ENCODE measurements around the gene CACNA1B.

The CACNA1B gene

DNA sequence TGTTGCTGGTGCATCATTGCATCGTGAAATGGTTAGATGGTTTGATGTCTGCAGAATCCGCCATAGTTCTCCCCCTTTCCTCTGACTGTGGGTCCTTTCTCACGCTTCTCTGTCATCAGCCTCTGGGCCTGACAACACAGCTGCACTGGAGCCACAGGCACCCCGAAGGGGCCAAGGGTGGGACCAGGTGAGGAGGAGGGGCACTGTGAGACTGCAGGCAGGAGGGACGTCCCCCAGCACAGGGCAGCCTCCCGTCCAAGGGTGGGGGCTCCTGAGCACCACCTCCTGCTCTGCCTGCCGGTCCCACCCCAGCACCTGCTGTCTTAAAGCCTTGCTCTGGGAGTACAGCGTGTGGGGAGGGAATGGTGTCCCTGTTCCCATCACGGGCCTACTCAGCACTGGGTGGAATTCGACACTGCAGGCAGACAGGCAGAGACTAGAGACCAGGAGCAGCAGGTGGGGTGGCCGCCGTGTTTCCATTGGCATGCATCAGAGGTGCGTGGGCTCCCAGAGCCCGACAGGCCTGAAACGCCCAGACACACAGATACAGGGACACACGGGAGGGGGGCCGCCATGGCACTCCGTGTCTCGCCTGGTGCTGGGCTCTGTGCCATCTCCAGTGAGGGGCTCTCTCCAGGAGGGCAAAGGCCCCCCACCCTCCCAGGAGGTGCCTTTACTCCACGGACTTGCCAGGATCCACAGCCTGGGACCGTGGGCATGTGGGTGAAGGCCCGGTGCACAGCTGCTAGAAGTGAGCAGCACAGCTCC, 15.0 kb downstream of the CACNA1B start:
- TF ChIP-seq, protein P1, sequence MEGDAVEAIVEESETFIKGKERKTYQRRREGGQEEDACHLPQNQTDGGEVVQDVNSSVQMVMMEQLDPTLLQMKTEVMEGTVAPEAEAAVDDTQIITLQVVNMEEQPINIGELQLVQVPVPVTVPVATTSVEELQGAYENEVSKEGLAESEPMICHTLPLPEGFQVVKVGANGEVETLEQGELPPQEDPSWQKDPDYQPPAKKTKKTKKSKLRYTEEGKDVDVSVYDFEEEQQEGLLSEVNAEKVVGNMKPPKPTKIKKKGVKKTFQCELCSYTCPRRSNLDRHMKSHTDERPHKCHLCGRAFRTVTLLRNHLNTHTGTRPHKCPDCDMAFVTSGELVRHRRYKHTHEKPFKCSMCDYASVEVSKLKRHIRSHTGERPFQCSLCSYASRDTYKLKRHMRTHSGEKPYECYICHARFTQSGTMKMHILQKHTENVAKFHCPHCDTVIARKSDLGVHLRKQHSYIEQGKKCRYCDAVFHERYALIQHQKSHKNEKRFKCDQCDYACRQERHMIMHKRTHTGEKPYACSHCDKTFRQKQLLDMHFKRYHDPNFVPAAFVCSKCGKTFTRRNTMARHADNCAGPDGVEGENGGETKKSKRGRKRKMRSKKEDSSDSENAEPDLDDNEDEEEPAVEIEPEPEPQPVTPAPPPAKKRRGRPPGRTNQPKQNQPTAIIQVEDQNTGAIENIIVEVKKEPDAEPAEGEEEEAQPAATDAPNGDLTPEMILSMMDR (IDR thresholded peaks at IDR 0.05; ENCODE audit: borderline replicate concordance, insufficient read depth, low read depth, low read length) = no peak
- H3K4me3 ChIP-seq (ENCODE audit: low read depth, low read length) = no peak overlapping the region

DNA sequence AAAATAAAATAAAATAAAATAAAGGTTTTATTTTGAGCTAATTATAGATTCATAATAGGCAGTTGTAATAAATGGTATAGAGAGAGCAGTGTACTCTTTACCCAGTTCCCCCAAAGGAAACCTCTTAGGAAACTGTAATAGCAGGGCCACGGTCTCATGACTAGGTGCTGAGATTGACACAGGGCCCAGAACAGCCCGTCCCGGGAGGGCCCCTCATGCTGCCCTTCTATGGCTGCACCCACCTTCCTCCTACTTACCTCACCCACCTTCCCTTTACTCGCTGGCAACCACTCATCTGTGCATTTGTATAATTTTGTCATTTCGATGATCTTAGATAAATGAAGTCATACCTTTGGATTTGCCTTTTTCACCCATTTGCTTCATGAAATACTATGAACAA, 16.1 kb downstream of the CACNA1B start:
- TF ChIP-seq, protein P1 (IDR thresholded peaks at IDR 0.05; ENCODE audit: borderline replicate concordance, insufficient read depth, low read depth, low read length) = no peak
- no peak overlapping the region for H3K4me3 ChIP-seq (ENCODE audit: low read depth, low read length)

DNA sequence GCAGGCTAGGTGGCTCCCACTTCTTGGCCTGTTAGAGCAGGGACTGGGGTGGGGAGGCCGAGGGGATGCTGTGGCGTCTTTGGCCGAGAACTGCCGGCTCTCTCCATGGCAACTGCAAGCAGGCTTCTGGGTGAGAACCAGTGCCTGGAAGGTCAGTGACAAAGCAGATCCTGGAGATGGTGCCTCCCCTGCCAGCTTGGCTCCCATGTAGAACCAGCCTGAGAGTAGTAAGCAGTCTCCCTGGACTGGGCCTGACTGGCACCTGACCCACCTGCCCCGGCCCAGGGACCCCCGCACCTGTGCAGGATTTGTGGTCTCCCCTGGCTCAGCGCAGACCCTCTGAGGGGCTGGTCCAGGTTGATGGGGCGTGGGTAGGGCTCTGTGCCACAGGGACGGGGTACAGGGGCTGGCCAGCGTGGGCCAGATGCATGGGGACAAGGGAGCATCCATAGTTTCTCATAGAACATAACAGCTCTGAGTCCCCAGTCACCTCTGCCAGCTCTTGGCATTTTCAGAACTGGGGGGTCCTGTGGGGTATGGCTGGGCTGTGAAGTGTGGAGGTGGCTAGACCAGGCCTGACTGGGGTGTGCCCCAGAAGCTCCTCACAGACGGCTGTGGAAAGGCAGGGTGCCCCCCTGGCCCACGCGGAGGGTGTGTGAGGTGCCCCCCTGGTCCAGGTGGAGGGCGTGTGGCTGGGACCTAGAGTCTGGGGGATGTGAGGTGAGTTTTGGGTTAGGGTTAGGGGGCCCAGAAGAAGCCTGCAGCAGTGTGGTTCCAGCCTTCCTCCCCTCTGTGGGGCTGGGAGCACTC, 22.2 kb downstream of the CACNA1B start:
- no peak overlapping the region for H3K4me3 ChIP-seq (ENCODE audit: low read depth, low read length)
- TF ChIP-seq, protein P1 (IDR thresholded peaks at IDR 0.05; ENCODE audit: borderline replicate concordance, insufficient read depth, low read depth, low read length) = no peak

DNA sequence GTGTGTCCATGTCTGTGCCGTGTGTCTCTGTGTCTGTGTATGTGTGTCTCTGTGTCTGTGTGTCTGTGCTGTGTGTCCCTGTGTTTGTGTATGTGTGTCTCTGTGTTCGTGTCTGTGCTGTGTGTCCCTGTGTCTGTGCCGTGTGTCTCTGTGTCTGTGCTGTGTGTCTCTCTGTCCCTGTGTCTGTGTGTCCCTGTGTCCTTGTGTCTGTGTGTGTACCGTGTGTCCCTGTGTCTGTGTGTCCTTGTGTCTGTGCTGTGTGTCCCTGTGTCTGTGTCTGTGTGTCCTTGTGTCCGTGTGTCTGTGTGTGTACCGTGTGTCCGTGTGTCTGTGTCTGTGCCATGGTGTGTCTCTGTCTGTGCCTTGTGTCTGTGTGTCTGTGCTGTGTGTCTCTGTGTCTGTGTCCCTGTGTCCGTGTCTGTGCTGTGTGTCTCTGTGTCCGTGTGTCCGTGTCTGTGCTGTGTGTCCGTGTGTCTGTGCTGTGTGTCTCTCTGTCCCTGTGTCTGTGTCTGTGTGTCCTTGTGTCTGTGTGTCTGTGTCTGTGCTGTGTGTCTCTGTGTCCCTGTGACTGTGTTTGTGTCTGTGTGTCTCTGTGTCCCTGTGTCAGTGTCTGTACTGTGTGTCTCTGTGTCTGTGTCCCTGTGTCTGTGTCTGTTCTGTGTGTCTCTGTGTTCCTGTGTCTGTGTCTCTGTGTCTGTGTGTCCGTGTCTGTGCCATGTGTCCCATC, 23.2 kb downstream of the CACNA1B start:
- TF ChIP-seq, protein P1 (IDR thresholded peaks at IDR 0.05; ENCODE audit: borderline replicate concordance, insufficient read depth, low read depth, low read length) = no peak

DNA sequence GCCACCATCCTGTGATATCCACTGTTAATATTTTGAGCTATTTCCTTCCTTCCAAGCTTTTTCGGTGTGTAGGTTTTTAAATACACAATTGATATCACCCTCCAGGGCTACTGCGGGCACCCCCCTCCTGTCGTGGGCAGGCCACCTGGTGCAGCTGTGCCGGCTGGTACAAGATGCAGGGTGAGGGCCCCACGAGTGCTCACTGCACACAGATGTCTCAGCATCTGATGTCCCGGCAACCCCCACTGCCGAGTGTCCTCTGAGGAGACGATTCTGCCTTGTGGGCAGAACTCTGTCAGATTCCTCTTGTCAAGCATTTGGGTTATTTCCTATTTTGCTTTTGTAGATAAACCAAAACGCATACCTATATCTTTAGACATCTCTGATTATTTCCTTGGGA, 25.1 kb downstream of the CACNA1B start:
- H3K4me3 ChIP-seq (ENCODE audit: low read depth, low read length) = no peak overlapping the region
- TF ChIP-seq, protein P1 (IDR thresholded peaks at IDR 0.05; ENCODE audit: borderline replicate concordance, insufficient read depth, low read depth, low read length) = no peak

More for the DNA sequence above, 23.2 kb downstream of the CACNA1B start:
- no peak overlapping the region for H3K4me3 ChIP-seq (ENCODE audit: low read depth, low read length)

DNA sequence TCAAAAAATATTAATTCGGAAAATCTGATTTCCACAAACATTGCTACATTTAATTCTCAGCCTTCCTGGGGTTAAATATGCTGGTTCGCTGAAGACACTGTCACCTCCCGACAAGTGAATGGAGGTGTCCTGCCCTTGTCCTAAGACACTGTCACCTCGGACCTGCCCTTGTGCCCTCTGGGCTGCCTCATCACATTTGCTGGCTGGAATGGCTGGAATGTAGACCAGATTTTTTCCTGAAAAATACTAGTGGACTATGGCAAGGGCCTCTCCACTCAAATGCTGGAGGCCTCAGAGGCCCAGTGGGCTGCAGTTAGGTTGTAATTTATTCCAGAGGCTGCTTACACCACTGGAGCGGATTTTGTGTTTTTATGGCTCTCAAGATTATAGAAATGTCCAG, 28.2 kb downstream of the CACNA1B start:
- TF ChIP-seq, protein P1 (IDR thresholded peaks at IDR 0.05; ENCODE audit: borderline replicate concordance, insufficient read depth, low read depth, low read length) = no peak
- H3K4me3 ChIP-seq (ENCODE audit: low read depth, low read length) = no peak overlapping the region
